ENCODE results near the gene PCDHGC3.

PCDHGC3 gene

DNA sequence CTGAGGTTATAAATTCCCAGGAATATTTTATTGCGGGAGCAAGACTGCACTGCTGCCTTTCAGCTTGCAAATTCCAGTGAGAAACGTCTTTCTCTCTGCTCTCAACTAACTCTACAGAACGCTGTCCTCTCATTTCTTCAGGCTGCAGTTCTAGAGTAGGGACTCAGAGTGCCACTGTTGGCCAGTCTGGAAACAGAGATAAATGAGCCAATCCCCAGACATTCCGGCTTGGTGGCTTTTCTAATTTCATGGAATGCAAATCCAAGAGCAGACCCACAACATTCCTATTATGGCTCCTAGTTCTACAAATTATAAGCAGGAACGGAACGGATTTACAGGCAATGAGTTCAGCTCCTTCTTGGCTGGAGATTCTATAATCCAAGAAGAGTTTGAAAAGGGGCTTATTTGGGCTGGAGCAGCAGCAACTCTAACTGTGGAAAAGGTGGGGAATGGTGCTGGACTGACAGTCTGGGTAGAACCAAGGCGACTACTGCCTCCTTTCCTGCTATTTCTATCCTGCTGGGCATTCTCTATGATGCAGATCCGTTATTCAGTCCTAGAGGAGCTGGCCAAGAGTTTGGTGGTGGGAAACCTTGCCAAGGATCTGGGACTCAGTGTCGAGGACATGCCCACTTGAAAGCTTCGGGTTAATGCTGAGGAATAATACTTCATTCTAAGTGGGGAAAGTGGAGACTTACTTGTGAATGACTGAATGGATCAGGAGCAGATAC lies 36.2 kb upstream of the PCDHGC3 start:
- no peak overlapping the region for H3K4me3 ChIP-seq (ENCODE audit: low read length)
- peak; percentile 42 for DNase-seq (ENCODE audit: low read depth)
- TF ChIP-seq, protein P1, sequence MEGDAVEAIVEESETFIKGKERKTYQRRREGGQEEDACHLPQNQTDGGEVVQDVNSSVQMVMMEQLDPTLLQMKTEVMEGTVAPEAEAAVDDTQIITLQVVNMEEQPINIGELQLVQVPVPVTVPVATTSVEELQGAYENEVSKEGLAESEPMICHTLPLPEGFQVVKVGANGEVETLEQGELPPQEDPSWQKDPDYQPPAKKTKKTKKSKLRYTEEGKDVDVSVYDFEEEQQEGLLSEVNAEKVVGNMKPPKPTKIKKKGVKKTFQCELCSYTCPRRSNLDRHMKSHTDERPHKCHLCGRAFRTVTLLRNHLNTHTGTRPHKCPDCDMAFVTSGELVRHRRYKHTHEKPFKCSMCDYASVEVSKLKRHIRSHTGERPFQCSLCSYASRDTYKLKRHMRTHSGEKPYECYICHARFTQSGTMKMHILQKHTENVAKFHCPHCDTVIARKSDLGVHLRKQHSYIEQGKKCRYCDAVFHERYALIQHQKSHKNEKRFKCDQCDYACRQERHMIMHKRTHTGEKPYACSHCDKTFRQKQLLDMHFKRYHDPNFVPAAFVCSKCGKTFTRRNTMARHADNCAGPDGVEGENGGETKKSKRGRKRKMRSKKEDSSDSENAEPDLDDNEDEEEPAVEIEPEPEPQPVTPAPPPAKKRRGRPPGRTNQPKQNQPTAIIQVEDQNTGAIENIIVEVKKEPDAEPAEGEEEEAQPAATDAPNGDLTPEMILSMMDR (conservative IDR thresholded peaks at IDR 0.05; ENCODE audit: low read length): peak; percentile 23; the same call in 1 of the 2 replicates

DNA sequence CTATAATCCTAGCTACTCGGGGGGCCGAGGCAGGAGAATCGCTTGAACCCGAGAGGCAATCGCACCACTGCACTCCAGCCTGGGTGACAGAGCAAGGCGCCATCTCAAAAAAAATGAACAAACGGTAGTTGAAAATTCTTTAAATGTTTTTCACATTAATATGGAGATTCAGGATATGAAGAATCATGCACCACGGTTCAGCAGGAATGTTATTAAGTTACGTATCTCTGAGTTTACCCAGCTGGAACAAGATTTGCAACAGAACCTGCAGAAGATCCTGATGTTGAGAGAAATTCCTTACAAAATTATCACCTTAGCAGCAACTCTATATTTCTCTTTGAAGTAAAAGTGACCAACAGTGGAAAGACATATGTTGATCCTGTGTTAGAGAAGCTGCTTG lies 35.4 kb upstream of the PCDHGC3 start:
- H3K4me3 ChIP-seq (ENCODE audit: low read length): no peak overlapping the region
- DNase-seq (ENCODE audit: low read depth): no peak
- TF ChIP-seq, protein P1 (conservative IDR thresholded peaks at IDR 0.05; ENCODE audit: low read length): no peak

DNA sequence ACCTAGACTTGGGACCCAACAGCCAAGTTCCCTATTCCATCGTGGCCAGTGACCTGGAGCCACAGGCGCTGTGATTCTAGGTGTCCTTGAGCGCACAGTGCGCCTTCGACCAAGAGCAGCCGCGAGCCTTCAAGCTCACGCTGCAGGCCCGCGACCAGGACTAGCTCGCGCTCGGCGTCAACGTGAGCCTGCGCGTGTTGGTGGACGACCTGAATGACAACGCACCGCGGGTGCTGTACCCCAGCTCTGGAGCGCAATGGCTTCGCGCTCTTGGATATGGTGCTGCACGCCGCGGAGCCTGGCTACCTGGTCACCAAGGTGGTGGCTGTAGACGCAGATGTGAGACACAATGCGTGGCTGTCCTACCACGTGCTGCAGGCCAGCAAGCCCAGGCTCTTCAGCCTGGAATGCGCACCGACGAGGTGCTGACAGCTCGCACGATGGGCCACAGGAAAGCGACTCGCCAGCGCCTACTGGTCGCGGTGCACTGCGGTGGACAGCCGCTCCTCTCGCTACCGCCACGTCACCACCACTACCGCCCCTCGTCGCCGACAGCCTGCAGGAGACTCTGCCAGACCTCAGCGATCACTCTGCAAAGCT lies 34.1 kb upstream of the PCDHGC3 start:
- H3K4me3 ChIP-seq (ENCODE audit: low read length): no peak overlapping the region
- DNase-seq (ENCODE audit: low read depth): no peak
- TF ChIP-seq, protein P1 (conservative IDR thresholded peaks at IDR 0.05; ENCODE audit: low read length): no peak

DNA sequence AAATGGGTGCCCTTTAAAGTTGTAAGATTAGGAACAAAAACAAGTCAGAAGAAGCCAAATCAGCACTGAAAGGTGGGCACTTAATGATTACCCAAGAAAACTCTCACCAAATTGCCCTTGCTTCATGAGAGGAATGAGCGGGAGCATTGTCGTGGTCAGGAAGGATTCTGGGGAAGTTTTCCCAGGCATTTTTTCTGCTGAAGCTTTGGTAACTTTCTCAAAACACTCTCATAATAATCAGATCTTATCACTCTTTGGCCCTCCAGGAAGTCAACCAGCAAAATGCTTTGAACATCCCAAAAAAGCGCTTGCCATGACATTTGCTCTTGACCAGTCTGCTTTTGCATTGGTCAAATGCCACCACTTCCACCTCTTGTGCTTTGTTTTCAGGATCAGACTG lies 10.4 kb upstream of the PCDHGC3 start:
- peak; percentile 76 for DNase-seq (ENCODE audit: low read depth)
- TF ChIP-seq, protein P1 (conservative IDR thresholded peaks at IDR 0.05; ENCODE audit: low read length): no peak
- H3K4me3 ChIP-seq (ENCODE audit: low read length): no peak overlapping the region

DNA sequence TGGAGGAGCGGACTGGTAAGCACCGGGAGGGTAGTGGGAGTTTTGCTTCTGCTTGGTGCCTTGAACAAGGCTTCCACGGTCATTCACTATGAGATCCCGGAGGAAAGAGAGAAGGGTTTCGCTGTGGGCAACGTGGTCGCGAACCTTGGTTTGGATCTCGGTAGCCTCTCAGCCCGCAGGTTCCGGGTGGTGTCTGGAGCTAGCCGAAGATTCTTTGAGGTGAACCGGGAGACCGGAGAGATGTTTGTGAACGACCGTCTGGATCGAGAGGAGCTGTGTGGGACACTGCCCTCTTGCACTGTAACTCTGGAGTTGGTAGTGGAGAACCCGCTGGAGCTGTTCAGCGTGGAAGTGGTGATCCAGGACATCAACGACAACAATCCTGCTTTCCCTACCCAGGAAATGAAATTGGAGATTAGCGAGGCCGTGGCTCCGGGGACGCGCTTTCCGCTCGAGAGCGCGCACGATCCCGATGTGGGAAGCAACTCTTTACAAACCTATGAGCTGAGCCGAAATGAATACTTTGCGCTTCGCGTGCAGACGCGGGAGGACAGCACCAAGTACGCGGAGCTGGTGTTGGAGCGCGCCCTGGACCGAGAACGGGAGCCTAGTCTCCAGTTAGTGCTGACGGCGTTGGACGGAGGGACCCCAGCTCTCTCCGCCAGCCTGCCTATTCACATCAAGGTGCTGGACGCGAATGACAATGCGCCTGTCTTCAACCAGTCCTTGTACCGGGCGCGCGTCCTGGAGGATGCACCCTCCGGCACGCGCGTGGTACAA lies 556 bp downstream of the PCDHGC3 start:
- peak overlapping the region; percentile 91 for H3K4me3 ChIP-seq (ENCODE audit: low read length)
- DNase-seq (ENCODE audit: low read depth): peak; percentile 75
- TF ChIP-seq, protein P1 (conservative IDR thresholded peaks at IDR 0.05; ENCODE audit: low read length): no peak

DNA sequence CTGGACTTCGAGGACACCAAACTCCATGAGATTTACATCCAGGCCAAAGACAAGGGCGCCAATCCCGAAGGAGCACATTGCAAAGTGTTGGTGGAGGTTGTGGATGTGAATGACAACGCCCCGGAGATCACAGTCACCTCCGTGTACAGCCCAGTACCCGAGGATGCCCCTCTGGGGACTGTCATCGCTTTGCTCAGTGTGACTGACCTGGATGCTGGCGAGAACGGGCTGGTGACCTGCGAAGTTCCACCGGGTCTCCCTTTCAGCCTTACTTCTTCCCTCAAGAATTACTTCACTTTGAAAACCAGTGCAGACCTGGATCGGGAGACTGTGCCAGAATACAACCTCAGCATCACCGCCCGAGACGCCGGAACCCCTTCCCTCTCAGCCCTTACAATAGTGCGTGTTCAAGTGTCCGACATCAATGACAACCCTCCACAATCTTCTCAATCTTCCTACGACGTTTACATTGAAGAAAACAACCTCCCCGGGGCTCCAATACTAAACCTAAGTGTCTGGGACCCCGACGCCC lies 1.3 kb downstream of the PCDHGC3 start:
- no peak for DNase-seq (ENCODE audit: low read depth)
- peak overlapping the region; percentile 91 for H3K4me3 ChIP-seq (ENCODE audit: low read length)
- TF ChIP-seq, protein P1 (conservative IDR thresholded peaks at IDR 0.05; ENCODE audit: low read length): no peak
